Erythroblast (primary cell): ENCODE data around the gene ACBD5.

Experiments used
- GATA1 ChIP-seq: IDR thresholded peaks from 2 replicates; pipeline ENCODE4 v1.6.1; 2011; ENCODE audit warnings: low read depth, mild to moderate bottlenecking, control low read depth, low read length, moderate library complexity
- POLR2A ChIP-seq: IDR thresholded peaks from 2 replicates; pipeline ENCODE4 v1.6.1; 2011; ENCODE audit warnings: mild to moderate bottlenecking, low read length

GRCh38 chr10:27241652-27242472, 1.3 kb upstream of the ACBD5 start:
- TF ChIP-seq POLR2A (peak; percentile 92), GATA1 (no peak)
